GM12891 (cell line): ENCODE measurements around the gene ARHGAP12. TPM values are rescaled to one million over a fixed set of nuclear protein-coding genes. Genes with fewer than 3 reads are reported as not detected.
"Not testable (repeated sequence)": the region's sequence is repeated elsewhere in the genome, so short reads cannot be mapped to it uniquely, and the experiment has no call there.

Source experiments
- DNase-seq: peaks from one replicate; pipeline ENCODE4 v3.0.0; 2011; ENCODE audit warnings: low spot score; ENCODE audit not compliant: insufficient read length
- FAIRE-seq: peaks from 2 replicates; lab custom pipeline; 2011; peaks lifted over from hg19 to GRCh38; lab: Jason Lieb, UNC
- PAX5 ChIP-seq: IDR thresholded peaks from 2 replicates; pipeline ENCODE4 v1.6.1; 2011; ENCODE audit warnings: low read length, moderate library complexity, mild to moderate bottlenecking; ENCODE audit not compliant: insufficient read depth, severe bottlenecking
- POLR2A ChIP-seq: IDR thresholded peaks from 2 replicates; pipeline ENCODE4 v1.6.1; 2011; ENCODE audit warnings: low read depth, low read length, control low read depth
- POLR2AphosphoS5 ChIP-seq: IDR thresholded peaks from 2 replicates; pipeline ENCODE4 v1.6.1; 2011; ENCODE audit warnings: low read depth, low read length, control low read depth
- POU2F2 ChIP-seq: IDR thresholded peaks from 2 replicates; pipeline ENCODE4 v1.6.1; 2011; ENCODE audit warnings: low read depth, mild to moderate bottlenecking, control low read depth, low read length, moderate library complexity
- SPI1 ChIP-seq: IDR thresholded peaks from 2 replicates; pipeline ENCODE4 v1.6.1; 2011; ENCODE audit warnings: low read depth, low read length, control low read depth
- TAF1 ChIP-seq: IDR thresholded peaks from 2 replicates; pipeline ENCODE4 v1.6.1; 2011; ENCODE audit warnings: low read depth, low read length, control low read depth
- polyA plus RNA-seq: library from polyadenylated mRNA; unstranded; fragments of >200 nt; gene quantifications from one replicate; pipeline ENCODE4 v1.2.1, GENCODE V29; 2012; ENCODE audit warnings: low read depth, missing spikeins, inconsistent platforms; ENCODE audit not compliant: missing spikeins

Gene ARHGAP12, protein sequence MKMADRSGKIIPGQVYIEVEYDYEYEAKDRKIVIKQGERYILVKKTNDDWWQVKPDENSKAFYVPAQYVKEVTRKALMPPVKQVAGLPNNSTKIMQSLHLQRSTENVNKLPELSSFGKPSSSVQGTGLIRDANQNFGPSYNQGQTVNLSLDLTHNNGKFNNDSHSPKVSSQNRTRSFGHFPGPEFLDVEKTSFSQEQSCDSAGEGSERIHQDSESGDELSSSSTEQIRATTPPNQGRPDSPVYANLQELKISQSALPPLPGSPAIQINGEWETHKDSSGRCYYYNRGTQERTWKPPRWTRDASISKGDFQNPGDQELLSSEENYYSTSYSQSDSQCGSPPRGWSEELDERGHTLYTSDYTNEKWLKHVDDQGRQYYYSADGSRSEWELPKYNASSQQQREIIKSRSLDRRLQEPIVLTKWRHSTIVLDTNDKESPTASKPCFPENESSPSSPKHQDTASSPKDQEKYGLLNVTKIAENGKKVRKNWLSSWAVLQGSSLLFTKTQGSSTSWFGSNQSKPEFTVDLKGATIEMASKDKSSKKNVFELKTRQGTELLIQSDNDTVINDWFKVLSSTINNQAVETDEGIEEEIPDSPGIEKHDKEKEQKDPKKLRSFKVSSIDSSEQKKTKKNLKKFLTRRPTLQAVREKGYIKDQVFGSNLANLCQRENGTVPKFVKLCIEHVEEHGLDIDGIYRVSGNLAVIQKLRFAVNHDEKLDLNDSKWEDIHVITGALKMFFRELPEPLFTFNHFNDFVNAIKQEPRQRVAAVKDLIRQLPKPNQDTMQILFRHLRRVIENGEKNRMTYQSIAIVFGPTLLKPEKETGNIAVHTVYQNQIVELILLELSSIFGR
- polyA plus RNA-seq = 4.4 TPM

DNA sequence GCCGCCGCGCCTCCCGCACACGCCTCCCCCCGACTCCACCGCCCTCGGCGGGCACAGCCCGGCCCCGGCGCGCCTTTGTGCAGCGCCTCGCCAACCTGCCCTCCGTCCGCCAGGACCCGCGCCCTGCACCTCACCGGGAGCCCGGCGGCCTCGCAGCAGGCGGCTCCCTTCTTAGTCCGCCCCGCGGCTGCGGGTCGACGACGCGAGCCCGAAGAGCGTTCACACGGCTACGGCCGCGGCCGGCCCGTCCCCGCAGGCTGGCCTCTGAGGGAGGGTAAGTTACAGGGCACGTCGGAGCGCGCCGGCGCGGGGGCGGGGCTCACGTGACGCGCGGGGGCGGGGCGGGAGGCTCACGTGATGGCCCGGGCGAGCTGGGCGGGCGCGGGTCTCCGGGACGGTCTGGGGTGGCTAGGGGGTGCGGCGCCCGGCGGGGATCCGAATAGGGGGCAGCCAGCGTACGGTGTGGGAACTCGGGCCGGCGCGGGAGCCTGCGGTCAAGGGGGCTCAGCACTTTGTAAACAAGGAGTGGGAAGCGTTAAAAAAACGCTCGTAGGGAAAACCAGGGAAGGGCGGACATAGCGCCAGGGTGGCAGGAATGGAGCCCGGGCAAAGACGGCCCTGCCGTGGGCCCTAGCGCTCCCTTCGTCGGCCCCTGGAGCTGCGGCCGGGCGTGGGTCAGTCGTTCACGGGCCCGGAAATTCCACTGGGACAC lies at the start of gene ARHGAP12:
ARHGAP12 (minus strand) TSS at position 283 of the 712 bp plus-strand sequence. CDS start 19,976 bp downstream, outside the sequence.
- no peak for TF ChIP-seq PAX5
- TF ChIP-seq POLR2A = peak; percentile 70
- DNase-seq (peak; percentile 61), FAIRE-seq (peak; percentile 90)

- FAIRE-seq = no peak
- no peak for DNase-seq
- TF ChIP-seq PAX5 (no peak), POLR2A (no peak), POLR2AphosphoS5 (no peak), SPI1 (no peak), POU2F2 (no peak), TAF1 (no peak)
Measured at GRCh38 chr10:31978156-31978483, 49.5 kb upstream of the ARHGAP12 start.

- no peak for TF ChIP-seq PAX5
- no peak for TF ChIP-seq POU2F2
- peak; percentile 41 for TF ChIP-seq SPI1
- no peak for FAIRE-seq
- DNase-seq = no peak
Measured at GRCh38 chr10:31977440-31978155, 49.0 kb upstream of the ARHGAP12 start.

GRCh38 chr10:31975157-31975765 lies 46.6 kb upstream of the ARHGAP12 start:
- FAIRE-seq (no peak), DNase-seq (no peak)
- TF ChIP-seq POLR2A = no peak
- no peak for TF ChIP-seq POU2F2
- no peak for TF ChIP-seq POLR2AphosphoS5
- no peak for TF ChIP-seq TAF1

DNA sequence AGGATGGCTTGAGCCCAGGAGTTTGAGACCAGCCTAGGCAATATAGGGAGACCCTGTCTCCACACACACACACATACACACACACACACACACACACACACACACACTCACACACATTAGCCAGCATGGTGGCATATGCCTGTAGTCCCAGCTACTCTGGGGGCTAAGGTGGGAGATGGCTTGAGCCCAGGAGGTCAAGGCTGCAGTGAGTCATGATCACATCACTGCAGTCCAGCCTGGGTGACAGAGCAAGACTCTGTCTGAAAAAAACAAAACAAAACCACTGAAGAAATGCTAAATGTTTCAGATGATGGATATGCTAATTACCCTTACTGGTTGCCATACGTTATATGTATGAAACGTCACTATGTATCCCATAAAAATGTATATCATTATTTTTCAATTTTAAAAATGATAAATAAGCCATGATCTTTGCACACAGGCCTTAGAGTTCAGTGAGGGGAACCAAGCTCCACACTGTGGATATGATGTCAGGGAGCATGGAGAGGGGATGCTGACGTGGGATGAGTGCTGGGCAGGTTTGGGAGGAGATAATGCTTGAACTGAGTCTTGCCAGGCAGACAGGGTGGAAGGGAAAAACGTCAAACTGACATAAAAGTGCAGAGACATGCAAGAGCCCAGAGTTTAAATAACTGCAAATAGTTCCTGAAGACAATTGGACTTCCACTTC lies 45.9 kb upstream of the ARHGAP12 start:
- DNase-seq = no peak
- TF ChIP-seq POU2F2 (no peak), SPI1 (no peak), PAX5 (no peak), POLR2A (no peak), TAF1 (no peak), POLR2AphosphoS5 (no peak)
- FAIRE-seq = no peak

- no peak for TF ChIP-seq POU2F2
- no peak for TF ChIP-seq POLR2AphosphoS5
- no peak for TF ChIP-seq POLR2A
- no peak for TF ChIP-seq SPI1
- TF ChIP-seq PAX5 = no peak
- TF ChIP-seq TAF1 = no peak
- FAIRE-seq (no peak), DNase-seq (no peak)
Measured at GRCh38 chr10:31972519-31973041, 43.9 kb upstream of the ARHGAP12 start.

GRCh38 chr10:31969847-31970246 lies 41.2 kb upstream of the ARHGAP12 start:
- FAIRE-seq, DNase-seq: not testable (repeated sequence)

- FAIRE-seq = no peak
Measured at GRCh38 chr10:31963589-31963980, 35.0 kb upstream of the ARHGAP12 start.

More at GRCh38 chr10:31963589-31963980, 35.0 kb upstream of the ARHGAP12 start:
- no peak for DNase-seq
- no peak for TF ChIP-seq POU2F2
- no peak for TF ChIP-seq TAF1
- TF ChIP-seq SPI1 = no peak
- TF ChIP-seq POLR2A = no peak
